Keratinocyte (primary cell): ENCODE data around the gene CCND2.

Experiments used
- CTCF ChIP-seq, 3 experiments: IDR thresholded peaks in 1 of 3; conservative IDR thresholded peaks in 1 of 3; optimal IDR thresholded peaks in 1 of 3; 2 replicates in 2 of 3; 3 replicates in 1 of 3; pipeline versions ENCODE3 to v1.5.1; 2011; ENCODE audit warnings: low read length in 3 of 3, mild to moderate bottlenecking in 3 of 3, moderate library complexity in 2 of 3, control low read depth in 1 of 3, inconsistent platforms in 1 of 3; ENCODE audit not compliant: insufficient read depth in 2 of 3; ENCODE audit errors: extremely low read depth in 1 of 3
- EZH2 ChIP-seq: IDR thresholded peaks from one replicate; pipeline ENCODE4 v1.6.1; 2012; ENCODE audit warnings: inconsistent platforms, mild to moderate bottlenecking, low read length, moderate library complexity

- no peak for TF ChIP-seq CTCF (optimal IDR thresholded peaks at IDR 0.05 in 1 of 3, IDR thresholded peaks at IDR 0.05 in 1 of 3, conservative IDR thresholded peaks at IDR 0.05 in 1 of 3; ENCODE audit: extremely low read depth in 1 of 3, insufficient read depth in 2 of 3, low read length in 3 of 3)
- no peak for TF ChIP-seq EZH2
Observed at GRCh38 chr12:4286771-4287317, 13.3 kb downstream of the CCND2 start.
